Lower lobe of right lung (tissue), 2 donors: Measurements from ENCODE around the gene TOM1L2. TPM values are rescaled to one million over a fixed set of nuclear protein-coding genes. Genes with fewer than 3 reads are reported as not detected.

Experiments
- ATAC-seq, 2 donors: fragments of 200-7000 bp; cut with Tn5 transposase; one replicate each; pipeline ENCODE4 v1.9.1; 2020 to 2022; ENCODE audit warnings: mild to moderate bottlenecking in 2 of 2, moderate library complexity in 2 of 2
- DNase-seq: peaks from one replicate; pipeline ENCODE4 v3.0.0-alpha.2; 2020
- H3K27ac ChIP-seq: fragments of 200-600 bp; one replicate; pipeline ENCODE4 v1.8.0; 2022
- H3K27me3 ChIP-seq: fragments of 200-600 bp; one replicate; pipeline ENCODE4 v1.8.0; 2022; ENCODE audit warnings: low read depth
- H3K36me3 ChIP-seq: fragments of 200-600 bp; one replicate; pipeline ENCODE4 v1.8.0; 2022; ENCODE audit warnings: mild to moderate bottlenecking
- H3K4me1 ChIP-seq: fragments of 200-600 bp; one replicate; pipeline ENCODE4 v1.8.0; 2022
- H3K4me3 ChIP-seq: fragments of 200-600 bp; one replicate; pipeline ENCODE4 v1.8.0; 2022; ENCODE audit warnings: mild to moderate bottlenecking
- H3K9me3 ChIP-seq: fragments of 200-600 bp; one replicate; pipeline ENCODE4 v1.8.0; 2022
- CTCF ChIP-seq: fragments of 200-600 bp; IDR thresholded peaks from one replicate; pipeline ENCODE4 v1.8.0; 2022; ENCODE audit warnings: antibody characterized with exemption, mild to moderate bottlenecking
- intact Hi-C: fragments of 100-400 bp; cut with DNase I; formaldehyde crosslinking; loops from one replicate; pipeline ENCODE4 v1.11.0; 2022
- total RNA-seq: library from RNA; stranded (reverse); fragmentation: NEBNext Ultra II Directional; extraction: Animal tissue kit (Norgen Biotek cat#: 25700); gene quantifications from one replicate; pipeline ENCODE4 v1.2.1, GENCODE V29; 2021
- donor health status: DM: no; HTN: yes; CAD: no; lungs with severe emphysema.

TOM1L2 gene
- total RNA-seq, 1 donor from 2014 or later, result 63.4 TPM

GRCh38 chr17:17954079-17954478 lies 18.1 kb downstream of the TOM1L2 start:
- ATAC-seq, result no peak
- Histone ChIP-seq H3K4me1 (peaks cover 25% of the 10 kb centered on the region), H3K27me3 (no peaks in the 10 kb centered on the region), H3K4me3 (no peak overlapping the region), H3K27ac (no peak overlapping the region), H3K36me3 (peaks cover 3% of the 10 kb centered on the region), H3K9me3 (no peaks in the 10 kb centered on the region)
- DNase-seq, result no peak
- intact Hi-C loops, result no loop called here
- no peak for TF ChIP-seq CTCF

DNA sequence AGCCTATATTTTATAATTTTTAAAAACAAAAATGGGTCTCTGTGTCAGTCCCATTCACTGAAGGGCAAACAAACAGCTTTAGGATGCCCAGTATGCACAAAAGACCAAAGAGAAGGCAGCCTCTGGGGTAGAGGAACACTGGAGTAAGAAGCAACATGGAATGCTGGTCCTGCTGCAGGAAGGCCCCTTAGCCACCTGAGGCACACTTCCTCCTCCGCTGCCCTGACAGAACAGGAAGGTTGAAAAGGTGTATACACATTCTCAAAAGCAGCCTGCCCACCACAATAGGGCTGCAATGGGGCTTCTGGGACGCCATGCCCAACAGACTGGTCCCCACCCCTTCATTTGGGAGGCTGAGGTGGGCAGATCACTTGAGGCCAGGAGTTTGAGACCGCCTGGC lies 19.5 kb downstream of the TOM1L2 start:
- Histone ChIP-seq H3K27me3 (no peaks in the 10 kb centered on the region), H3K9me3 (no peaks in the 10 kb centered on the region), H3K4me1 (peaks cover 11% of the 10 kb centered on the region), H3K4me3 (no peak overlapping the region), H3K36me3 (peaks cover 3% of the 10 kb centered on the region), H3K27ac (no peak overlapping the region)
- no peak for TF ChIP-seq CTCF
- ATAC-seq (no peak), DNase-seq (no peak)
- intact Hi-C loops, result no loop called here

GRCh38 chr17:17951524-17951923 lies 20.7 kb downstream of the TOM1L2 start:
- ATAC-seq (no peak), DNase-seq (no peak)
- H3K36me3 ChIP-seq, result peaks cover 3% of the 10 kb centered on the region
- H3K27me3 ChIP-seq, result no peaks in the 10 kb centered on the region
- intact Hi-C loops, result no loop called here
- H3K27ac ChIP-seq, result no peak overlapping the region
- H3K4me1 ChIP-seq, result no peaks in the 10 kb centered on the region
- H3K4me3 ChIP-seq, result no peak overlapping the region
- no peak for TF ChIP-seq CTCF
- H3K9me3 ChIP-seq, result no peaks in the 10 kb centered on the region

DNA sequence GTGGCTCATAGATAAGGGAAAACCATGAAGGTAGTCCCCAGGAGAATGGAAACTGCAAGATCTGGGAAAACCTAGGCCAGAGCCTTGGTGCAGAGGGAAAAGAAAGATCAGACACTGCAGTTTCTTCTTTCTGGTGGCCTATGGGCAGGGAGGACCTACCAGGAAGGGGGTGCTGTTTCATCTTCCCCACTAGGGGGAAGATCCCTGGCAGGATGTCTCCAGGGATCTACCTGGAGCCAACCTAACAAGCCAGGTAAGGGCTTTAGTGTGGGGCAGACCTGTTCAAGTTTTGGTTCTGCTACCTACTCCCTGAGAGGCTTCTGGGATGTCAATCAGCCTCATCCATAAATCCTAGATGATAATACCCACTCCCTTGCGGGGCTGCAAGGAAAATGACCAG lies 21.4 kb downstream of the TOM1L2 start:
- ATAC-seq (no peak), DNase-seq (no peak)
- Histone ChIP-seq H3K4me3 (no peak overlapping the region), H3K27me3 (no peaks in the 10 kb centered on the region), H3K9me3 (no peaks in the 10 kb centered on the region), H3K27ac (no peak overlapping the region), H3K4me1 (no peaks in the 10 kb centered on the region), H3K36me3 (peaks cover 3% of the 10 kb centered on the region)
- intact Hi-C loops, result no loop called here
- no peak for TF ChIP-seq CTCF

- H3K27ac ChIP-seq, result no peak overlapping the region
- ATAC-seq, result no peak
Observed at GRCh38 chr17:17950347-17950746, 21.9 kb downstream of the TOM1L2 start.

More at GRCh38 chr17:17950347-17950746, 21.9 kb downstream of the TOM1L2 start:
- H3K9me3 ChIP-seq, result no peaks in the 10 kb centered on the region
- no peaks in the 10 kb centered on the region for H3K27me3 ChIP-seq
- TF ChIP-seq CTCF, result no peak
- no peaks in the 10 kb centered on the region for H3K4me1 ChIP-seq
- H3K4me3 ChIP-seq, result no peak overlapping the region
- H3K36me3 ChIP-seq, result peaks cover 2% of the 10 kb centered on the region
- DNase-seq, result no peak
- intact Hi-C loops, result no loop called here
